ENCODE measurements around the gene CDC5L. TPM values are rescaled to one million over a fixed set of nuclear protein-coding genes. Genes with fewer than 3 reads are reported as not detected.

Gene CDC5L
- total RNA-seq, 2 donors from 2014 or later: 25.8 to 26.0 TPM

DNA sequence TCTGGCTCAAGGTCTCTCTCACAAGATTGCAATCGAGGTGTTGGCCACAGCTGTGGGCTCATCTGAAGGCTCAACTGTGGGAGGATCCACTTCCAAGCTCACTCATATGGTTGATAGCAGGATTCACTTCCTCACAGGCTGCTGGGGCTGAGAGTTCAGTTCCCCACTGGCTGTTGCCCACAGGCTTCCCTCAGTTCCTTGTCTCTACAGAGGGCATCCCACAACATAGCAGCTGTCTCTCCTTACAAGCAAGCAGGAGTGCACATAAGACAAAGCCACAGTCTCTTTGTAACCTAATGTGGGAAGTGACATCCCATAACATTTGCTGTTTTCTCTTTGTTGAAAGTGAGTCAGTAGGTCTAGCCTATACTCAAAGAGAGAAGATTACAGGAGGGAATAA is 31.0 kb upstream of the CDC5L start:
- Mint-ChIP-seq H3K4me3 (no peak overlapping the region), H3K27ac (no peak overlapping the region), H3K36me3 (ENCODE audit: low read depth) (no peaks in the 10 kb centered on the region), H3K9me3 (no peaks in the 10 kb centered on the region), H3K4me1 (no peaks in the 10 kb centered on the region), H3K27me3 (peaks cover 8% of the 10 kb centered on the region)
- ATAC-seq (replicated peaks): no peak

DNA sequence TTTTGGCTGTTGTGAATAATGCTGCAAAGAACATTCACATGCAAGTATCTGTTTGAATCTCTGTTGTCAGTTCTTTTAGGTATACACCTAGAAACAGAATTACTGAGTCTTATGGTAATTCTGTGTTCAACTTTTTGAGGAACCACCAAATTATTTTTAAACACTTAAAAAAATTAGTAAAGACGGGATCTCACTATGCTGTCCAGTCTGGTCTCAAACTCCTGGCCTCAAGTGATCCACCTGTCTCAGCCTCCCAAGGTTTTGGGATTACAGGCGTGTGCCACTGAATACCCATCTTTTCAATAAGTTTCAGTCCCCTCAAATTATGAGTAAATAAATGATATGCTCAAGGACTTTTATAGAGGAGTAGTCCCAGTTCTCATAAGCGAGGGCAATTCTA is 27.5 kb upstream of the CDC5L start:
- H3K4me1 Mint-ChIP-seq: no peaks in the 10 kb centered on the region
- H3K36me3 Mint-ChIP-seq (ENCODE audit: low read depth): no peaks in the 10 kb centered on the region
- no peak overlapping the region for H3K27ac Mint-ChIP-seq
- no peak for ATAC-seq (replicated peaks)
- no peak overlapping the region for H3K4me3 Mint-ChIP-seq
- H3K27me3 Mint-ChIP-seq: peaks cover 11% of the 10 kb centered on the region
- H3K9me3 Mint-ChIP-seq: no peaks in the 10 kb centered on the region

DNA sequence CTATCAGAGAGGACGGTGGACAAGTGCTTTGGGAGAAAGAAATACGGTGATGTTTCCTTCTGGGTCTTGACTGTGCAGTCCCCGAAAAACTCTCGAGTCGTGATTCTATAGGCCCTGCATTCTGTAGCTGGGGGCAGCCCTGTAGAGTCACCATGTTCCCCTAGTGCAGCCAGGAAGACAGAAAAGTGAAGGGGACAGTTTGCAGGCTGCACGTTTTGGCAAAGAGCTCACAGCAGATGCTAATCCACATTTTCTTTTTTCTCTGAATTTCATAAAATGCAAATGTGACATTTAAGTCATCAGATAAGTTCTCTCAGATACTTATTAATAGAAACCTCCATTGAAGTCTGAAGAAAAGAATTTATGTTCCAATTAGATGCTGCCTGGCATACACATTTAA is 25.6 kb upstream of the CDC5L start:
- Mint-ChIP-seq H3K27me3 (peaks cover 10% of the 10 kb centered on the region), H3K27ac (no peak overlapping the region), H3K9me3 (no peaks in the 10 kb centered on the region), H3K4me3 (no peak overlapping the region), H3K36me3 (ENCODE audit: low read depth) (no peaks in the 10 kb centered on the region), H3K4me1 (no peaks in the 10 kb centered on the region)
- ATAC-seq (replicated peaks): no peak

DNA sequence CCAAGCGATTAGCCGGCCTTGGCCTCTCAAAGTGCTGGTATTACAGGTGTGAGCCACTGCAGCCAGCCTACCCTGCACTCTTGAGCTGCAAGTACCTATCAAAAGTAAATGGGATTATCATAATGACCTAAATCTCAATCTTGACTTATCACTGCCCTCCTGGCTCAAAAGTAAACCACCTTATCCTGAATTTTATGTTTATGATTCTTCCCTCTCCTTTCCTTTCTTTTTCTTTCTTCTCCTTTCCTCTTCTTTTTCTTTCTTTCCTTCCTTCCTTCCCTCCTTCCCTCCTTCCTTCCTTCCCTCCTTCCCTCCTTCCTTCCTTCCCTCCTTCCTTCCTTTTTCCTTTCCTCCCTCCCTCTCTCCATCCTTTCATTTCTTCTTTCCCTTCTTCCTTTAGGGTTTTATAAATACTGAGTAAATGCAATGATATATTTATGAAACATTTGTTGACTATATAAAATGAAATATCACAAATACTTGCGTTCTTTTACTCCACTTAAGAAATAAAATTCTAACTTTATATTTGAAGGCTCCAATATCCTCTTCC is 24.1 kb upstream of the CDC5L start:
- Mint-ChIP-seq H3K27me3 (peaks cover 15% of the 10 kb centered on the region), H3K4me3 (no peak overlapping the region), H3K36me3 (ENCODE audit: low read depth) (no peaks in the 10 kb centered on the region), H3K9me3 (no peaks in the 10 kb centered on the region), H3K4me1 (no peaks in the 10 kb centered on the region), H3K27ac (no peak overlapping the region)
- ATAC-seq (replicated peaks): no peak

DNA sequence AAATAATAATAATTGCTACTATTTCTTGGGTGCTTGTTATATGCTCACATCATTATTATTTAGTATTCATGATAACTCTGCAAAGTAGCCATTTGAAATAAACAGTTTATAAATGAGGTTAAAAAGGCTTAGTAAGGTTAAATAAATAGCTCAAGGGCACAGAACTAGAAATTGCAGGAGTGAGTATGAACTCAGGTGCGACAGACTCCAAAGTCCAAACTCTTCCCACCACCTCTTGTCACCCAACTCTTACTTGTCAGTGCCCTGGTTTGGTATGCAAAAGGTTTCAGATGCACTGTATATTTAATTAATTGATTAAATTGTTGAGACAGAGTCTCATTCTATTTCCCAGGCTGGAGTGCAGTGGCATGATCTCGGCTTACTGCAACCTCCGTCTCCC is 20.7 kb upstream of the CDC5L start:
- no peak overlapping the region for H3K27ac Mint-ChIP-seq
- no peak overlapping the region for H3K4me3 Mint-ChIP-seq
- H3K9me3 Mint-ChIP-seq: no peaks in the 10 kb centered on the region
- ATAC-seq (replicated peaks): no peak
- H3K4me1 Mint-ChIP-seq: no peaks in the 10 kb centered on the region
- H3K36me3 Mint-ChIP-seq (ENCODE audit: low read depth): no peaks in the 10 kb centered on the region
- peaks cover 21% of the 10 kb centered on the region for H3K27me3 Mint-ChIP-seq

DNA sequence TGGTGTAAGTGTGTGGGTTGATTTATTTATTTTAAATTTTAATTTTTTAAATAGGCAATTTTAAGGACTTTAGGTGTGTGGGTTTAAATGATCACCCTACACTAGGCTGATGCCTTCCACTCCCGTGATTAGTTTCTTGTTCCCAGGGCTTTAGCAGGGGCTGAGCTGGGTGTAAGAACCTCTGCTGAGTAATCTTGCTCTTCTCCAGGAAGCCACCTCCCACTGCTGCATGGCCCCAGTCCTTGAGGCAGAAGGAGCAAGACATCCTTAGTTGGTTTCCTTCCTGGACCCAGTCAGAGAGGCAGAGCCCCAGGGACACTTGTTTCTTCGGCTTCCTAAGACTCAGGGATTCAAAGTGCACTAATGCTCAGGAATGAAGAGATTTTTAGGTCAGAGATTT is 19.8 kb upstream of the CDC5L start:
- no peaks in the 10 kb centered on the region for H3K36me3 Mint-ChIP-seq (ENCODE audit: low read depth)
- H3K4me1 Mint-ChIP-seq: no peaks in the 10 kb centered on the region
- no peak for ATAC-seq (replicated peaks)
- no peaks in the 10 kb centered on the region for H3K9me3 Mint-ChIP-seq
- peaks cover 18% of the 10 kb centered on the region for H3K27me3 Mint-ChIP-seq
- H3K27ac Mint-ChIP-seq: no peak overlapping the region
- H3K4me3 Mint-ChIP-seq: no peak overlapping the region

DNA sequence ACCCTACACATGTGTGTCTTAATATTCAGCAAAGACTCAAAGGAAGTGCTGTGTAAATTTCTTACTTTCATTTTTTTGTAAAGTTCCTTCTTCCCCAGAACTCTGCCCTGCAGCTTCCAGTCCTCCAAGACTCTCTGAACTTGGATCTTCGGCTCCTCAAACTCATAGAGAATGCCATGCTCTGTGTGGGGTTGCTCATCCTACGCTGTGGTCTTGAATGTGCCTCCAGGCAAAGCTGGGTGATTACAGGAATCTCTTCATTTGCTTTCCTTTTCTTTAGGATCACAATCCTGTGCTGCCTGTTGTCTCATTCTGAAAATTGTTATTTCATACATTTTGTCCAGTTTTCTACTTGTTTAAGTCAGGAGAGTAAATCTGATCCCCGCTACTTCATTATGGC is 14.5 kb upstream of the CDC5L start:
- Mint-ChIP-seq H3K27ac (no peak overlapping the region), H3K9me3 (no peaks in the 10 kb centered on the region), H3K36me3 (ENCODE audit: low read depth) (no peaks in the 10 kb centered on the region), H3K27me3 (peaks cover 19% of the 10 kb centered on the region), H3K4me1 (no peaks in the 10 kb centered on the region), H3K4me3 (no peak overlapping the region)
- ATAC-seq (replicated peaks): no peak

DNA sequence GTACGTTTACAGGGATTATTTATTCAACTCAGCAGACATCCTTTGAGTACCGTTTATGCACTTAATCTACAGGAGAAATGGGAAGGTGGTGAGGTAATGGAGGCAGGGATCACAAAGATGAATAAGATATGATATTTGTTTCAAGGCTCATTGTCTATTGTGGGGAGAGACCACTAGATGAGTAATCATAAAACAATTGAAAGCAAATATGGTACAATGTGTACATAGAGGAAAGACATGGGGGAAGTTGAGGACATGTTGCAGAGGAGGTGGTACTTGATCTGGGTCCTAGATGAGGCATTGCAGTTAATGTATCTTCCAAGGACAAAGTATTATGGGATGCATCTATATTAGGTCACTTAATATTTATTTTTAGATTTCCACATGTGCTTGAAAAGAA is 13.7 kb upstream of the CDC5L start:
- H3K4me3 Mint-ChIP-seq: no peak overlapping the region
- H3K4me1 Mint-ChIP-seq: no peaks in the 10 kb centered on the region
- no peaks in the 10 kb centered on the region for H3K9me3 Mint-ChIP-seq
- H3K27me3 Mint-ChIP-seq: peaks cover 15% of the 10 kb centered on the region
- no peaks in the 10 kb centered on the region for H3K36me3 Mint-ChIP-seq (ENCODE audit: low read depth)
- no peak for ATAC-seq (replicated peaks)
- no peak overlapping the region for H3K27ac Mint-ChIP-seq

DNA sequence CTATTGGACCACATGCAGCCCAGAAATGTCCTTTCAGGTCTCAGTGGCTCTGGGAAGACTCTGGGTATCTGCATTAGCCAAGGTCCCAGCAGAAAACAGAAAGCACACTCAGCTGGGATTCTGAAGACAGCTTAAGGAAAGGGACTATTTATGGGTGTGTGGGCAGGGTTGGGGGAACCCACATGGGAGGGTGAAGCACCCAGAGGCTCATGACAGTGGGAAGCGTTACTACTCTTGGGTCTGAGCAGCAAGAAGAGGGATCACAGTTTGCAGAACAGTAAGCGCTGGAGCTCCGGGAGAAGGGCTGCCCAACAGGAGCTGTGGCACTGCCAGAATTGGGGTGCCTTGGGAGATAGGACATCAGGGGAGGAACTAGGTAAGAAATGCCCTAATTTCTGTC is 12.4 kb upstream of the CDC5L start:
- H3K4me3 Mint-ChIP-seq: no peak overlapping the region
- no peaks in the 10 kb centered on the region for H3K9me3 Mint-ChIP-seq
- ATAC-seq (replicated peaks): no peak
- peaks cover 11% of the 10 kb centered on the region for H3K27me3 Mint-ChIP-seq
- no peak overlapping the region for H3K27ac Mint-ChIP-seq
- H3K4me1 Mint-ChIP-seq: no peaks in the 10 kb centered on the region
- no peaks in the 10 kb centered on the region for H3K36me3 Mint-ChIP-seq (ENCODE audit: low read depth)

DNA sequence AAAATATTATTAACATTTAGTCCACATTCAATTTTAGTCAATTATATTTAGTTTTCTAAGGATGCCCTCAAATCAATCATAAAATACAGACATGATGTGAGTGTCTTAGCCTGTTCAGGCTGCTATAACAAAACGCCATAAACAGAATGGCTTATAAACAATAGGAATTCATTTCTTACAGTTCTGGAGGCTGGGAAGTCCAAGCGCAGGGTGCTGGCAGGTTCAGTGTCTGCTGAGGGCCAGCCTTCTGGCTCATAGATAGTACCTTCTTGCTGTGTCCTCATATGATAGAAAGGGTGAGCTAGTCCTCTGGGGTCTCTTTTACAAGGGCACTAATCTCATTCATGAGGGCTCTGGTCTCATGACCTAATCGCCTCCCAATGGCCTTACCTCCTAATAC is 10.0 kb upstream of the CDC5L start:
- H3K27me3 Mint-ChIP-seq: peaks cover 12% of the 10 kb centered on the region
- no peak overlapping the region for H3K27ac Mint-ChIP-seq
- H3K36me3 Mint-ChIP-seq (ENCODE audit: low read depth): no peaks in the 10 kb centered on the region
- no peak overlapping the region for H3K4me3 Mint-ChIP-seq
- H3K9me3 Mint-ChIP-seq: no peaks in the 10 kb centered on the region
- no peak for ATAC-seq (replicated peaks)
- no peaks in the 10 kb centered on the region for H3K4me1 Mint-ChIP-seq

DNA sequence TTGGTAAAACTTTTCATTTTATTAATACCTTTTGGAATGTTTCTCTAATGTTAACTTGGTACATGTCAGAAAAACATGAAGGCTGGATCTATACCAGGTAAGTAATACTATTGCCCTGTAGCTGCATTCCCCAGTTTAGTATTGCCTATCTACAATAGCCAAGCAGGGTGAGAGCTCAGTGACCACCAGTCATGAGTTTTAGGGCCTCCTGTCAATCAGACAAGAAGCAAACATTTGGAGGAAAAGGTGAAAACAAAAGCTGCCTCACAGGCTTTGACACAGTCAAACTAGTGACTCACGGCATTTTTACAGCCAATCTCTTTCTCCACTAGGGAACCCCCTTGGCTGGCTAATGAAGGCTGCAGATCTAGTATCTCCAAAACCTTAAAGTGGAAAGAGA is 9.5 kb upstream of the CDC5L start:
- Mint-ChIP-seq H3K9me3 (no peaks in the 10 kb centered on the region), H3K4me1 (no peaks in the 10 kb centered on the region), H3K27me3 (peaks cover 12% of the 10 kb centered on the region), H3K4me3 (no peak overlapping the region), H3K27ac (no peak overlapping the region), H3K36me3 (ENCODE audit: low read depth) (no peaks in the 10 kb centered on the region)
- no peak for ATAC-seq (replicated peaks)

DNA sequence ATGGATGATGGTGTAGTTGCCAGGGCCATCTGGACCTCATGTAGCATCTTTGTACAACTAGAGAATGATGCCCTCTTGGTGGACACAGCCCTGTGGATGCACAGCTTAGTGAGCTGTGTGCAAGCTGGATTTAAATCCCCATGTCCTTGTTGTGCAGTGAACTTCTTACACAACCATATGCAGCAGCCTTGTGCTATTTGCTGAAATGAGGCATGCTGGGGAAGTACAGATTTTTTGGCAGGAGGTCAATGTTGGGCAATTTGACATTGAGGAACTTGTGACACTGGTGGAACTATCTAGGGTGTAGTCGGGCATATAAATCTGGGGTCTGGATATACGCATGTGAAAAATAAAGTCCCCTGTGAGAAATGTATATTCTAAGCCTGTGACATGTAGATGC is 5.8 kb upstream of the CDC5L start:
- ATAC-seq (replicated peaks): no peak
- Mint-ChIP-seq H3K27ac (no peak overlapping the region), H3K4me3 (no peak overlapping the region), H3K9me3 (no peaks in the 10 kb centered on the region), H3K27me3 (peaks cover 8% of the 10 kb centered on the region), H3K36me3 (ENCODE audit: low read depth) (no peaks in the 10 kb centered on the region), H3K4me1 (no peaks in the 10 kb centered on the region)

DNA sequence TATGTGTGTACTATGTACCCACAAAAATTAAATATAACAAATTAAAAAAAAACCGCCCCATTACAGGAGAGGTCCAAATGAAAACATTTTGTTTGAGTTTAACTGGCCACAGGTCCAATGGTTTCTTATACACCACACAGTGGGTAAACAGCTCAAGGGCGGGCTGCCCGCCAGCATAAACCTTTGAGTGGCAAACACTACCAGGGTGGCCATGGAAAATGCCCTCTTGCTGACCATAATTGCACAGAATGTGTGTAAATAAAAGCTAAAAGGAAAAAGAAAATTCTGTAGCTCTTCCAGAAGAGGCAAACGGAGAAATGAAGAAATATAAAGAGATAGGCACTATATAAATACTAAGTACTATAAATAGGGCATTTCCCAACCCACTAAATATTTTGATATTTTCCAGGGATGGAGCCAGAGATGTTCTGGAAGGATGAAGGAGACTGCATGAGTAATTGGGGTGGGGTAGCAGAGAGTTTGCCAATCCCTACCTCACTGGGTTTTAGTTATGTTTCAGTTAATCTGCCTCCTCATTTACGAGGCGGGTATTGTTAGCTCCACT is 1.1 kb upstream of the CDC5L start:
- Mint-ChIP-seq H3K9me3 (no peaks in the 10 kb centered on the region), H3K4me1 (peaks cover 23% of the 10 kb centered on the region), H3K27me3 (peaks cover 8% of the 10 kb centered on the region), H3K27ac (peak overlapping the region; percentile 98), H3K36me3 (ENCODE audit: low read depth) (peaks cover 40% of the 10 kb centered on the region), H3K4me3 (peak overlapping the region; percentile 94)
- no peak for ATAC-seq (replicated peaks)

DNA sequence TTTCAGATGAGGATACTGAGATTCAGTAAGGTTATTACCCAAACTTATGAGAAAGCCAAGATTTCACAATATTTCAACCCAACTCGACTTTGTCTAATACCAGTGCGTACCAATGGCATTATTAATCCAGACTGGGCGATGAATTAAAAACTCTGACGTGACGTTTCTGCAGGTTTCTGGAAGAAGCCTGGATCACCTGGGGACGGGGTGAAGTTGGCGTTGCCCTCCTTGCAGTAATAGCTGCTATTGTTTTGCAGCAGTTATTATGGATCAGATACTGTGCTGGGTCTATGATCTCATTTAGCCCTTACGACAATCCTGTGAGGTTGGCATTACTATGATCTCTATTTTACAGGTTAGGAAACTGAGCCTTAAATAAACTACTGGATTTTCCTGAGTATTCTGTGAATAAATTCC is 569 bp upstream of the CDC5L start:
- peak; percentile 19 for ATAC-seq (replicated peaks)
- H3K4me1 Mint-ChIP-seq: peaks cover 23% of the 10 kb centered on the region
- H3K9me3 Mint-ChIP-seq: no peaks in the 10 kb centered on the region
- peak overlapping the region; percentile 98 for H3K27ac Mint-ChIP-seq
- H3K36me3 Mint-ChIP-seq (ENCODE audit: low read depth): peaks cover 45% of the 10 kb centered on the region
- peaks cover 6% of the 10 kb centered on the region for H3K27me3 Mint-ChIP-seq
- H3K4me3 Mint-ChIP-seq: peak overlapping the region; percentile 94

DNA sequence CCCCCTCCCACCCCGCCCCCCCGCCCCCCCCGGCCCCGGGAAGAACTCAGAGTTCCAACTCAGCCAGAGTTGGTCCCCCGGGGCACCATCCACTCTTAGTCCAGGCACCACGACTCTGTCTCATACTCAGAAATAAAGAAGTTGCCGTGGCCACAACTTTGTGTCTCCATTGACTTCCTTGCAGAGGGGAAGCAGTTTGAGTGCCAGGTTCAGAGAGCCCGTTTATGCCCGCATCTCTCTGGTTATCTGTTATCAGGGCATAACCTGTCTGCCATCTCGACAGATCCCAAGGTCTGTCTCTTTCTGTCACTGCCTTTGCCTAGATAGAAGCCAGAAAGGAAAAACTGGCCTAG is 605 bp downstream of the CDC5L start:
- H3K4me1 Mint-ChIP-seq: peaks cover 23% of the 10 kb centered on the region
- ATAC-seq (replicated peaks): no peak

DNA sequence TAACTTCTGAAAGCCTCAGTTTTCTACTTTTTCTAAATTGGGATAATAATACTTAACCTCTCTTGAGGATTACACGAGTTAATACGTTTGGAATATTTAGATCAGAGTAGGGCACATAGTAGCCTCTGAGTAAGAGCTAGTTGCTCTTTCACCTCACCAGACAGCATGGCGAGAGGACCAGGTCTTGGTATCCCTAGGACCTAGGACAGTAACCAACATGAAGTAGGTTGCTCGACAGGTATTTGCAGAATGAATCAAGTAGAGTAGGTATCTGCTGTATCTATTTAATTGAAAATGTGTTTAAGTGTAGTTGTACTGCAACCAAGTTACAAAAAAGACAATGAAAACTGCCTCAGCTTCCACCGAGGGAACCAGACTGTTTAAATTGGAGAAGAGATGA is 1.4 kb downstream of the CDC5L start:
- H3K4me1 Mint-ChIP-seq: peaks cover 23% of the 10 kb centered on the region
- no peaks in the 10 kb centered on the region for H3K9me3 Mint-ChIP-seq
- peaks cover 64% of the 10 kb centered on the region for H3K36me3 Mint-ChIP-seq (ENCODE audit: low read depth)
- H3K27me3 Mint-ChIP-seq: peaks cover 6% of the 10 kb centered on the region
- H3K27ac Mint-ChIP-seq: peak overlapping the region; percentile 98
- H3K4me3 Mint-ChIP-seq: peak overlapping the region; percentile 94
- ATAC-seq (replicated peaks): no peak

More for the DNA sequence above, 605 bp downstream of the CDC5L start:
- H3K27ac Mint-ChIP-seq: peak overlapping the region; percentile 98
- peaks cover 57% of the 10 kb centered on the region for H3K36me3 Mint-ChIP-seq (ENCODE audit: low read depth)
- H3K9me3 Mint-ChIP-seq: no peaks in the 10 kb centered on the region
- peaks cover 6% of the 10 kb centered on the region for H3K27me3 Mint-ChIP-seq
- H3K4me3 Mint-ChIP-seq: peak overlapping the region; percentile 94
